Tibial nerve (tissue), 4 donors: ENCODE measurements around the gene ZNF423.

Experiments
- EP300 ChIP-seq, 2 donors: sonication (generic); formaldehyde crosslinking; IDR thresholded peaks; one replicate each; pipeline ENCODE4 v1.6.1; 2017; ENCODE audit warnings: antibody characterized with exemption in 2 of 2, mild to moderate bottlenecking in 1 of 2
- POLR2A ChIP-seq, 2 donors: fragments of 450-650 bp; IDR thresholded peaks; one replicate each; pipeline ENCODE4 v1.6.1; 2017; ENCODE audit warnings: antibody characterized with exemption in 2 of 2, mild to moderate bottlenecking in 2 of 2, moderate library complexity in 2 of 2
- TF ChIP-seq, protein P1 (sequence below), 5 experiments: fragments of 200-600 bp in 3 of 5; fragments of 450-650 bp in 2 of 5; sonication (generic) in 3 of 5; IDR thresholded peaks; one replicate each; pipeline ENCODE4 v1.5.1; 2016 to 2019; ENCODE audit warnings: antibody characterized with exemption in 5 of 5, mild to moderate bottlenecking in 3 of 5, moderate library complexity in 2 of 5

DNA sequence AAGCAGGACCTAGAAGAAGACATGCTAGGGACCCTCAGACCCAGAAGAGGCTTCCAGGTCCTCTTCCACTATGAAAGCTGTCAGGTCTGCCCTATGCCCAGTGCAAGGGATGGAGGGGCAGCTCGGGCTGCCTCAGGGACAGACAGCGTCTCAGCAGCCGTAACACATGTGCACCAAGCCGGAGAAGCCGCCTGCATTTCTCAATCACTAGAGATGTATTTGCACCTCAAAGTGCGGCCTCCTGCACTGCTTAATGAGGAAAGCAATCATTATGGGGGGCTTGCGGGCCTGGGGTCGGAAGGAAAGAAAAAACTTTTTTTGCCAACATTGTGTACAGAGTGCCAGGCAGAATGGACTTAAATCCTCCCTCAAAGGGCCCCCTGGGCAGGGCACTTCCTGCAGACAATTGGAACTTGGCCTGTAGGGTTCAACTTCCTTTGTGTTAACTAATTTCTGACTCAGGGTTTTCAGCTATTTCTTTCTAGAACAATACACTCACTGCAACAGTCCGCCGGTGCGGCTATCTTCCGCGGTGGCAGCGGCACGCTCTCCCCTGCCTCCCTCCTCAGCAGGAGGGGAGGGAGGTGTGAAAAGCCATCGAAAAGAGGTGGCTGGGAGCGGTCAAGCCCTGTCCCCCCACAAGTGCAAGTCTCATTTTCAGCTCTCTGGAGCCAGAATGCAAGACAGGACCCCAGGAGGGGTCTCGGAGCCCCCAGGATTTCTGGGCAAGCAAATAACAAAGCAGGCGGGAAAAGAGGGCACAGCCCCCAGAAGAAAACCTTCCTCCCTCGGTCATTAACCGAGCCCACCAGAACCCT is 101.2 kb downstream of the ZNF423 start:
- TF ChIP-seq, protein P1, sequence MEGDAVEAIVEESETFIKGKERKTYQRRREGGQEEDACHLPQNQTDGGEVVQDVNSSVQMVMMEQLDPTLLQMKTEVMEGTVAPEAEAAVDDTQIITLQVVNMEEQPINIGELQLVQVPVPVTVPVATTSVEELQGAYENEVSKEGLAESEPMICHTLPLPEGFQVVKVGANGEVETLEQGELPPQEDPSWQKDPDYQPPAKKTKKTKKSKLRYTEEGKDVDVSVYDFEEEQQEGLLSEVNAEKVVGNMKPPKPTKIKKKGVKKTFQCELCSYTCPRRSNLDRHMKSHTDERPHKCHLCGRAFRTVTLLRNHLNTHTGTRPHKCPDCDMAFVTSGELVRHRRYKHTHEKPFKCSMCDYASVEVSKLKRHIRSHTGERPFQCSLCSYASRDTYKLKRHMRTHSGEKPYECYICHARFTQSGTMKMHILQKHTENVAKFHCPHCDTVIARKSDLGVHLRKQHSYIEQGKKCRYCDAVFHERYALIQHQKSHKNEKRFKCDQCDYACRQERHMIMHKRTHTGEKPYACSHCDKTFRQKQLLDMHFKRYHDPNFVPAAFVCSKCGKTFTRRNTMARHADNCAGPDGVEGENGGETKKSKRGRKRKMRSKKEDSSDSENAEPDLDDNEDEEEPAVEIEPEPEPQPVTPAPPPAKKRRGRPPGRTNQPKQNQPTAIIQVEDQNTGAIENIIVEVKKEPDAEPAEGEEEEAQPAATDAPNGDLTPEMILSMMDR (IDR thresholded peaks at IDR 0.05): no peak
- TF ChIP-seq POLR2A (IDR thresholded peaks at IDR 0.05) (no peak), EP300 (IDR thresholded peaks at IDR 0.05) (no peak)
